Endothelial cell of umbilical vein (primary cell): Measurements from ENCODE around the gene ZNF326.

Experiments
- EZH2 ChIP-seq: IDR thresholded peaks from 2 replicates; pipeline ENCODE4 v1.6.1; 2012; ENCODE audit warnings: borderline replicate concordance, low read depth, mild to moderate bottlenecking, moderate library complexity, low read length, inconsistent platforms; ENCODE audit not compliant: severe bottlenecking
- GATA2 ChIP-seq: IDR thresholded peaks from 2 replicates; pipeline ENCODE4 v1.7.0; 2011; ENCODE audit warnings: low read depth, mild to moderate bottlenecking, moderate library complexity, mixed read lengths, low read length; ENCODE audit not compliant: insufficient read length, insufficient read depth
- JUN ChIP-seq: IDR thresholded peaks from 2 replicates; pipeline ENCODE4 v1.6.1; 2011; ENCODE audit warnings: borderline replicate concordance, low read depth; ENCODE audit not compliant: insufficient read length, insufficient read depth
- MYC ChIP-seq: IDR thresholded peaks from one replicate; pipeline ENCODE4 v1.6.1; 2011; ENCODE audit warnings: mild to moderate bottlenecking, low read depth, low read length
- POLR2A ChIP-seq: IDR thresholded peaks from 2 replicates; pipeline ENCODE4 v1.6.1; 2012; ENCODE audit warnings: low read depth, mild to moderate bottlenecking, control low read depth, low read length
- POLR2AphosphoS5 ChIP-seq: IDR thresholded peaks from 2 replicates; pipeline ENCODE4 v1.6.1; 2012; ENCODE audit warnings: low read depth, mild to moderate bottlenecking, control low read depth, low read length, moderate library complexity; ENCODE audit not compliant: insufficient read depth
- TF ChIP-seq, protein P1 (sequence below), 2 donors: IDR thresholded peaks; 1 replicate in 1 of 2; 2 replicates in 1 of 2; pipeline ENCODE4 v1.5.1; 2011; ENCODE audit warnings: low read length in 2 of 2, mild to moderate bottlenecking in 2 of 2, moderate library complexity in 2 of 2, control low read depth in 1 of 2, inconsistent platforms in 1 of 2, low read depth in 1 of 2; ENCODE audit not compliant: insufficient read depth in 1 of 2; ENCODE audit errors: extremely low read depth in 1 of 2

GRCh38 chr1:89986020-89986419 is 8.9 kb upstream of the ZNF326 start:
- TF ChIP-seq, protein P1, sequence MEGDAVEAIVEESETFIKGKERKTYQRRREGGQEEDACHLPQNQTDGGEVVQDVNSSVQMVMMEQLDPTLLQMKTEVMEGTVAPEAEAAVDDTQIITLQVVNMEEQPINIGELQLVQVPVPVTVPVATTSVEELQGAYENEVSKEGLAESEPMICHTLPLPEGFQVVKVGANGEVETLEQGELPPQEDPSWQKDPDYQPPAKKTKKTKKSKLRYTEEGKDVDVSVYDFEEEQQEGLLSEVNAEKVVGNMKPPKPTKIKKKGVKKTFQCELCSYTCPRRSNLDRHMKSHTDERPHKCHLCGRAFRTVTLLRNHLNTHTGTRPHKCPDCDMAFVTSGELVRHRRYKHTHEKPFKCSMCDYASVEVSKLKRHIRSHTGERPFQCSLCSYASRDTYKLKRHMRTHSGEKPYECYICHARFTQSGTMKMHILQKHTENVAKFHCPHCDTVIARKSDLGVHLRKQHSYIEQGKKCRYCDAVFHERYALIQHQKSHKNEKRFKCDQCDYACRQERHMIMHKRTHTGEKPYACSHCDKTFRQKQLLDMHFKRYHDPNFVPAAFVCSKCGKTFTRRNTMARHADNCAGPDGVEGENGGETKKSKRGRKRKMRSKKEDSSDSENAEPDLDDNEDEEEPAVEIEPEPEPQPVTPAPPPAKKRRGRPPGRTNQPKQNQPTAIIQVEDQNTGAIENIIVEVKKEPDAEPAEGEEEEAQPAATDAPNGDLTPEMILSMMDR (IDR thresholded peaks at IDR 0.05; ENCODE audit: extremely low read depth in 1 of 2, insufficient read depth in 1 of 2, low read depth in 1 of 2, low read length in 2 of 2), result no peak
- TF ChIP-seq POLR2AphosphoS5 (no peak), EZH2 (no peak), POLR2A (no peak), MYC (no peak), GATA2 (no peak), JUN (no peak)
